ENCODE measurements around the gene COL4A2.
"Not testable (repeated sequence)": the region's sequence is repeated elsewhere in the genome, so short reads cannot be mapped to it uniquely, and the experiment has no call there.

Gene COL4A2

GRCh38 chr13:110445722-110446574 lies 138.9 kb downstream of the COL4A2 start:
- DNase-seq, result no peak

- no peak for DNase-seq
Observed at GRCh38 chr13:110446575-110446890, 139.4 kb downstream of the COL4A2 start.

- no peak for DNase-seq
Observed at GRCh38 chr13:110447058-110447511, 140.0 kb downstream of the COL4A2 start.

GRCh38 chr13:110447801-110448200 lies 140.7 kb downstream of the COL4A2 start:
- DNase-seq, result no peak

GRCh38 chr13:110448230-110448629 lies 141.1 kb downstream of the COL4A2 start:
- no peak for DNase-seq

- no peak for DNase-seq
Observed at GRCh38 chr13:110448677-110449076, 141.6 kb downstream of the COL4A2 start.

- DNase-seq, result no peak
Observed at GRCh38 chr13:110449219-110450015, 142.3 kb downstream of the COL4A2 start.

GRCh38 chr13:110450016-110450900 lies 143.2 kb downstream of the COL4A2 start:
- no peak for DNase-seq

- no peak for DNase-seq
Observed at GRCh38 chr13:110450941-110451730, 144.1 kb downstream of the COL4A2 start.

- DNase-seq, result not testable (repeated sequence)
Observed at GRCh38 chr13:110453091-110453490, 146.0 kb downstream of the COL4A2 start.

GRCh38 chr13:110453797-110454196 lies 146.7 kb downstream of the COL4A2 start:
- no peak for DNase-seq

- DNase-seq, result no peak
Observed at GRCh38 chr13:110454227-110454859, 147.3 kb downstream of the COL4A2 start.

GRCh38 chr13:110454956-110455355 lies 147.9 kb downstream of the COL4A2 start:
- no peak for DNase-seq

GRCh38 chr13:110455444-110455843 lies 148.4 kb downstream of the COL4A2 start:
- DNase-seq, result no peak

GRCh38 chr13:110455941-110456340 lies 148.9 kb downstream of the COL4A2 start:
- DNase-seq, result peak; percentile 46

GRCh38 chr13:110456550-110456949 lies 149.5 kb downstream of the COL4A2 start:
- DNase-seq, result no peak

- no peak for DNase-seq
Observed at GRCh38 chr13:110457361-110457760, 150.3 kb downstream of the COL4A2 start.

GRCh38 chr13:110458017-110458416 lies 150.9 kb downstream of the COL4A2 start:
- no peak for DNase-seq

GRCh38 chr13:110458594-110459365 lies 151.7 kb downstream of the COL4A2 start:
- no peak for DNase-seq

- no peak for DNase-seq
Observed at GRCh38 chr13:110462091-110462490, 155.0 kb downstream of the COL4A2 start.

- no peak for DNase-seq
Observed at GRCh38 chr13:110463156-110463555, 156.1 kb downstream of the COL4A2 start.

Data from KG1 (cell line).